Lung (tissue), 12 donors: Measurements from ENCODE around the gene AFF1. TPM values are rescaled to one million over a fixed set of nuclear protein-coding genes. Genes with fewer than 3 reads are reported as not detected.

Experiments used
- ATAC-seq: fragments of 200-7000 bp; cut with Tn5 transposase; one replicate; pipeline ENCODE4 v1.9.1; 2020; ENCODE audit warnings: moderate number of reproducible peaks; ENCODE audit not compliant: insufficient read depth, low FRiP score
- DNase-seq, 3 donors: peaks; one replicate each; pipeline ENCODE4 v3.0.0-alpha.2; 2013 to 2017
- H3K27ac ChIP-seq, 2 donors: one replicate each; pipeline ENCODE4 v1.5.1; 2013; ENCODE audit warnings: mild to moderate bottlenecking in 2 of 2, moderate library complexity in 2 of 2, control low read depth in 1 of 2, inconsistent platforms in 1 of 2, low read depth in 1 of 2, low read length in 1 of 2
- H3K27me3 ChIP-seq, 3 donors: one replicate each; pipeline ENCODE4 v1.5.1; 2013; ENCODE audit warnings: low read length in 2 of 3; ENCODE audit not compliant: control insufficient read depth in 3 of 3, insufficient read depth in 3 of 3
- H3K36me3 ChIP-seq, 4 donors: one replicate each; pipeline ENCODE4 v1.5.1; 2013; ENCODE audit warnings: low read length in 4 of 4, mild to moderate bottlenecking in 1 of 4, moderate library complexity in 1 of 4; ENCODE audit not compliant: control insufficient read depth in 4 of 4, insufficient read depth in 4 of 4
- H3K4me1 ChIP-seq, 5 donors: one replicate each; pipeline ENCODE4 v1.5.1; 2013; ENCODE audit warnings: low read length in 5 of 5, mild to moderate bottlenecking in 2 of 5, moderate library complexity in 1 of 5; ENCODE audit not compliant: control insufficient read depth in 5 of 5, insufficient read depth in 5 of 5
- H3K4me3 ChIP-seq: one replicate; pipeline ENCODE4 v1.5.1; 2013; ENCODE audit warnings: mild to moderate bottlenecking, control low read depth, moderate library complexity
- H3K9ac ChIP-seq, 2 donors: one replicate each; pipeline ENCODE4 v1.5.1; 2013; ENCODE audit warnings: low read length in 2 of 2, control low read depth in 1 of 2; ENCODE audit not compliant: insufficient read depth in 1 of 2
- H3K9me3 ChIP-seq, 4 donors: one replicate each; pipeline ENCODE4 v1.5.1; 2013; ENCODE audit warnings: low read length in 3 of 4, mild to moderate bottlenecking in 1 of 4, moderate library complexity in 1 of 4; ENCODE audit not compliant: control insufficient read depth in 4 of 4, insufficient read depth in 3 of 4
- CTCF ChIP-seq: IDR thresholded peaks from 2 replicates; pipeline ENCODE4 v1.5.1; 2012; ENCODE audit warnings: mild to moderate bottlenecking; ENCODE audit errors: control extremely low read depth, extremely low read depth
- WGBS, 2 donors: extraction: QIAGEN DNeasy Blood & Tissue Kit; methylation state at CpG; one replicate each; pipeline ENCODE4 v1.1.7; 2013; 5-methylcytosine and 5-hydroxymethylcytosine counted together
- polyA plus RNA-seq, 2 donors: library from polyadenylated mRNA; stranded (reverse); fragments of 200-250 nt; gene quantifications; one replicate each; pipeline ENCODE4 v1.2.1, GENCODE V29; 2013
- total RNA-seq, 2 donors: library from RNA; depleted of rRNA in 1 of 2; stranded (reverse); fragments of >200 nt in 1 of 2; gene quantifications; one replicate each; pipeline ENCODE4 v1.2.1, GENCODE V29; 2014 to 2021
- donor health status: control.
- donor health status: control.
- donor health status: Bipolar disorder and iron deficiency.
- donor health status: healthy.
- donor health status: DM: yes; HTN: yes; CAD: no.

AFF1 gene
- total and polyA plus RNA-seq, 4 donors = 9.5 to 79.0 (median 35.8) TPM

- H3K9me3 ChIP-seq = no peaks in the 10 kb centered on the region
- TF ChIP-seq CTCF = no peak
- H3K9ac ChIP-seq = no peak overlapping the region
- ATAC-seq = no peak
- H3K27ac ChIP-seq = no peak overlapping the region
- H3K4me3 ChIP-seq = no peak overlapping the region
- peaks cover 10 to 29% (median 18%) of the 10 kb centered on the region in 5 donors for H3K4me1 ChIP-seq
- H3K27me3 ChIP-seq = no peaks in the 10 kb centered on the region
- 77 to 78% methylated on average over 5 of the region's 5 CpGs for WGBS, 2 donors
- DNase-seq = no peak
- H3K36me3 ChIP-seq = peaks cover 16 to 23% (median 21%) of the 10 kb centered on the region in 4 donors
Observed at GRCh38 chr4:87117732-87118075, 182.9 kb downstream of the AFF1 start.

GRCh38 chr4:87118421-87118820, 183.6 kb downstream of the AFF1 start:
- no peaks in the 10 kb centered on the region for H3K9me3 ChIP-seq
- peak overlapping the region in 1 of 2 donors; percentile 18 for H3K27ac ChIP-seq
- 96 to 98% methylated on average over 1 of the region's 1 CpG for WGBS, 2 donors
- ATAC-seq (no peak), DNase-seq (no peak)
- no peak overlapping the region for H3K9ac ChIP-seq
- no peaks in the 10 kb centered on the region for H3K27me3 ChIP-seq
- peaks cover 19 to 23% (median 22%) of the 10 kb centered on the region in 4 donors for H3K36me3 ChIP-seq
- no peak overlapping the region for H3K4me3 ChIP-seq
- peaks cover 10 to 29% (median 18%) of the 10 kb centered on the region in 5 donors for H3K4me1 ChIP-seq
- TF ChIP-seq CTCF = no peak

- 96 to 100% methylated on average over 2 of the region's 2 CpGs for WGBS, 2 donors
- ATAC-seq (no peak), DNase-seq (peak in 1 of 3 donors; percentile 12)
- Histone ChIP-seq H3K9me3 (no peaks in the 10 kb centered on the region), H3K27ac (peak overlapping the region; percentile 18 to 92), H3K4me3 (no peak overlapping the region), H3K36me3 (peaks cover 19 to 23% (median 23%) of the 10 kb centered on the region in 4 donors), H3K27me3 (no peaks in the 10 kb centered on the region), H3K4me1 (peaks cover 10 to 29% (median 18%) of the 10 kb centered on the region in 5 donors), H3K9ac (no peak overlapping the region)
- no peak for TF ChIP-seq CTCF
Observed at GRCh38 chr4:87118826-87119225, 184.0 kb downstream of the AFF1 start.

- no peaks in the 10 kb centered on the region for H3K9me3 ChIP-seq
- H3K4me3 ChIP-seq = no peak overlapping the region
- H3K9ac ChIP-seq = no peak overlapping the region
- peaks cover 10 to 29% (median 18%) of the 10 kb centered on the region in 5 donors for H3K4me1 ChIP-seq
- H3K27me3 ChIP-seq = no peaks in the 10 kb centered on the region
- H3K27ac ChIP-seq = peak overlapping the region in 1 of 2 donors; percentile 92
- ATAC-seq (no peak), DNase-seq (no peak)
- no peak for TF ChIP-seq CTCF
- 84 to 91% methylated on average over 4 of the region's 4 CpGs for WGBS, 2 donors
- peaks cover 15 to 23% (median 20%) of the 10 kb centered on the region in 4 donors for H3K36me3 ChIP-seq
Observed at GRCh38 chr4:87120010-87120409, 185.2 kb downstream of the AFF1 start.
